Liver (tissue), 9 donors: Measurements from ENCODE around the gene ST6GALNAC2. TPM values are rescaled to one million over a fixed set of nuclear protein-coding genes. Genes with fewer than 3 reads are reported as not detected.
A peak's percentile ranks its signal among the peaks of the same experiment; 100 is the strongest.

Experiments used
- DNase-seq: peaks from one replicate; pipeline ENCODE4 v3.0.0-alpha.2; 2017; ENCODE audit warnings: low spot score
- H3K27ac ChIP-seq, 2 donors: one replicate each; pipeline ENCODE4 v1.7.0; 2013; ENCODE audit warnings: inconsistent platforms in 2 of 2, low read length in 2 of 2, control low read depth in 1 of 2, low read depth in 1 of 2, mild to moderate bottlenecking in 1 of 2
- H3K27me3 ChIP-seq, 4 donors: one replicate each; pipeline versions ENCODE4 v1.6.1 to v1.7.0; 2013; ENCODE audit warnings: low read length in 3 of 4, inconsistent platforms in 1 of 4, mild to moderate bottlenecking in 1 of 4, moderate library complexity in 1 of 4; ENCODE audit not compliant: control insufficient read depth in 4 of 4, insufficient read depth in 4 of 4
- H3K36me3 ChIP-seq, 4 donors: one replicate each; pipeline versions ENCODE4 v1.6.1 to v1.7.0; 2013; ENCODE audit warnings: low read length in 3 of 4, mild to moderate bottlenecking in 3 of 4, low read depth in 1 of 4, moderate library complexity in 1 of 4; ENCODE audit not compliant: control insufficient read depth in 4 of 4, insufficient read depth in 3 of 4
- H3K4me1 ChIP-seq, 4 donors: one replicate each; pipeline versions ENCODE4 v1.6.1 to v1.7.0; 2013; ENCODE audit warnings: low read length in 3 of 4, mild to moderate bottlenecking in 3 of 4, moderate library complexity in 1 of 4; ENCODE audit not compliant: control insufficient read depth in 4 of 4, insufficient read depth in 4 of 4
- H3K4me3 ChIP-seq, 3 donors: one replicate each; pipeline versions ENCODE4 v1.6.1 to v1.7.0; 2013; ENCODE audit warnings: low read length in 3 of 3, control low read depth in 1 of 3, low read depth in 1 of 3, mild to moderate bottlenecking in 1 of 3
- H3K9ac ChIP-seq, 2 donors: one replicate each; pipeline ENCODE4 v1.7.0; 2013; ENCODE audit warnings: low read length in 2 of 2, mild to moderate bottlenecking in 2 of 2, moderate library complexity in 2 of 2, control low read depth in 1 of 2, low read depth in 1 of 2
- H3K9me3 ChIP-seq, 4 donors: one replicate each; pipeline versions ENCODE4 v1.6.1 to v1.7.0; 2013; ENCODE audit warnings: low read length in 3 of 4; ENCODE audit not compliant: control insufficient read depth in 4 of 4
- EGR1 ChIP-seq, 2 donors: IDR thresholded peaks; 2 replicates each; pipeline ENCODE4 v1.6.1; 2016 to 2018; ENCODE audit warnings: antibody characterized with exemption in 2 of 2, low read depth in 2 of 2
- FOXA1 ChIP-seq: IDR thresholded peaks from 2 replicates; pipeline ENCODE4 v1.6.1; 2016; ENCODE audit warnings: antibody characterized with exemption
- FOXA2 ChIP-seq: IDR thresholded peaks from 2 replicates; pipeline ENCODE4 v1.6.1; 2016; ENCODE audit warnings: antibody characterized with exemption
- GABPA ChIP-seq, 2 donors: IDR thresholded peaks in 1 of 2; conservative IDR thresholded peaks in 1 of 2; 2 replicates each; pipeline ENCODE4 v1.6.1; 2016; ENCODE audit warnings: antibody characterized with exemption in 2 of 2, mild to moderate bottlenecking in 1 of 2, moderate library complexity in 1 of 2
- HNF4A ChIP-seq, 2 donors: conservative IDR thresholded peaks; 2 replicates each; pipeline ENCODE4 v1.6.1; 2016; ENCODE audit warnings: antibody characterized with exemption in 2 of 2, mild to moderate bottlenecking in 2 of 2
- HNF4G ChIP-seq: IDR thresholded peaks from 2 replicates; pipeline ENCODE4 v1.6.1; 2016; ENCODE audit warnings: antibody characterized with exemption
- JUND ChIP-seq, 2 donors: IDR thresholded peaks; 2 replicates each; pipeline ENCODE4 v1.6.1; 2016; ENCODE audit warnings: antibody characterized with exemption in 2 of 2
- NR2F2 ChIP-seq: IDR thresholded peaks from 2 replicates; pipeline ENCODE4 v1.6.1; 2016; ENCODE audit warnings: antibody characterized with exemption
- RAD21 ChIP-seq, 2 donors: IDR thresholded peaks; 2 replicates each; pipeline ENCODE4 v1.6.1; 2016; ENCODE audit warnings: antibody characterized with exemption in 2 of 2, mild to moderate bottlenecking in 2 of 2
- RXRA ChIP-seq, 2 donors: IDR thresholded peaks; 2 replicates each; pipeline ENCODE4 v1.6.1; 2017 to 2018; ENCODE audit warnings: antibody characterized with exemption in 2 of 2, mild to moderate bottlenecking in 1 of 2
- SP1 ChIP-seq: IDR thresholded peaks from 2 replicates; pipeline ENCODE4 v1.6.1; 2018; ENCODE audit warnings: antibody characterized with exemption, mild to moderate bottlenecking
- TAF1 ChIP-seq: conservative IDR thresholded peaks from 2 replicates; pipeline ENCODE4 v1.6.1; 2016; ENCODE audit warnings: antibody characterized with exemption, mild to moderate bottlenecking
- YY1 ChIP-seq: IDR thresholded peaks from 2 replicates; pipeline ENCODE4 v1.6.1; 2016; ENCODE audit warnings: antibody characterized with exemption, mild to moderate bottlenecking
- WGBS: extraction: QIAGEN DNeasy Blood & Tissue Kit; methylation state at CpG from one replicate; pipeline ENCODE4 v1.1.7; 2013; 5-methylcytosine and 5-hydroxymethylcytosine counted together
- polyA plus RNA-seq, 2 donors: library from polyadenylated mRNA; stranded (reverse) in 1 of 2; unstranded in 1 of 2; fragments of 200-250 nt in 1 of 2; fragments of >200 nt in 1 of 2; fragmentation: Nextera tagmentation in 1 of 2; extraction: Ambion mirVana in 1 of 2; gene quantifications; one replicate each; pipeline versions ENCODE4 v1.2.1 to v1.2.3, GENCODE V29; 2013 to 2015
- total RNA-seq, 2 donors: library from RNA; depleted of rRNA; stranded (reverse); fragments of >200 nt; gene quantifications; one replicate each; pipeline ENCODE4 v1.2.3, GENCODE V29; 2014
- TF ChIP-seq, protein P1 (sequence below): fragments of 150-350 bp; IDR thresholded peaks from 2 replicates; pipeline ENCODE4 v1.5.1; 2017; ENCODE audit warnings: improper control_type of control experiment, low read depth, low read length; ENCODE audit not compliant: missing input control
- TF ChIP-seq, protein P2 (sequence below): IDR thresholded peaks from 2 replicates; pipeline ENCODE4 v1.6.1; 2016; ENCODE audit warnings: antibody characterized with exemption
- TF ChIP-seq, protein P3 (sequence below): IDR thresholded peaks from 2 replicates; pipeline ENCODE4 v1.6.1; 2016; ENCODE audit warnings: antibody characterized with exemption
- TF ChIP-seq, protein P4 (sequence below): IDR thresholded peaks from 2 replicates; pipeline ENCODE4 v1.6.1; 2016; ENCODE audit warnings: antibody characterized with exemption, mild to moderate bottlenecking
- TF ChIP-seq, protein P5 (sequence below): IDR thresholded peaks from 2 replicates; pipeline ENCODE4 v1.6.1; 2016; ENCODE audit warnings: antibody characterized with exemption
- donor health status: healthy.
- donor health status: healthy.
- donor health status: healthy.
- donor health status: healthy.
- donor health status: healthy.

Gene ST6GALNAC2
- total and polyA plus RNA-seq, 4 donors: 0.52 to 2.6 (median 1.1) TPM

DNA sequence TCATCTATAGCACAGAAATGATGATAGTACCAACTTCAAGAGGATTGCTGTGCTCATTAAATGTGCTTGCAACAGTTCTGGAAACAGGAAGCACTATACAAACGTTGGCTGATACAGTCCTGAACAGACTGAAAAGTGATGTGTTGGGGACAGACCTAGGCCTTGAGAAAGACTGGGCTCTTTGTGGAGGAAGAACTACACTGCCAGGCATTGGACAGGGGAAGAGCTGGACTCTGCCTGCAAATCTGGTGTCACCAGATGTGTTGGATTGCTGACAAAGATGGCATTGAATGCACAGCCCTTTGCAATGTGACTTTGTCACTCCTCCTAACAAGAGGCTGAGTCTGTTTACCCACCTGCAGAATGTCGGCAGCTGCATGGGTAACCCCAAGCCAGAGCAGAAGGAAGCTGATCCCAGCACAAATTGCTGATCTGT, 12.4 kb upstream of the ST6GALNAC2 start:
- DNase-seq: no peak
- Histone ChIP-seq H3K4me3 (no peak overlapping the region), H3K4me1 (peaks cover 7 to 16% (median 8%) of the 10 kb centered on the region in 4 donors), H3K27ac (no peak overlapping the region), H3K9ac (no peak overlapping the region), H3K36me3 (no peaks in the 10 kb centered on the region), H3K9me3 (no peaks in the 10 kb centered on the region), H3K27me3 (no peaks in the 10 kb centered on the region)
- 25% methylated on average over 2 of the region's 2 CpGs for WGBS
- TF ChIP-seq FOXA1: no peak
- TF ChIP-seq, protein P1, sequence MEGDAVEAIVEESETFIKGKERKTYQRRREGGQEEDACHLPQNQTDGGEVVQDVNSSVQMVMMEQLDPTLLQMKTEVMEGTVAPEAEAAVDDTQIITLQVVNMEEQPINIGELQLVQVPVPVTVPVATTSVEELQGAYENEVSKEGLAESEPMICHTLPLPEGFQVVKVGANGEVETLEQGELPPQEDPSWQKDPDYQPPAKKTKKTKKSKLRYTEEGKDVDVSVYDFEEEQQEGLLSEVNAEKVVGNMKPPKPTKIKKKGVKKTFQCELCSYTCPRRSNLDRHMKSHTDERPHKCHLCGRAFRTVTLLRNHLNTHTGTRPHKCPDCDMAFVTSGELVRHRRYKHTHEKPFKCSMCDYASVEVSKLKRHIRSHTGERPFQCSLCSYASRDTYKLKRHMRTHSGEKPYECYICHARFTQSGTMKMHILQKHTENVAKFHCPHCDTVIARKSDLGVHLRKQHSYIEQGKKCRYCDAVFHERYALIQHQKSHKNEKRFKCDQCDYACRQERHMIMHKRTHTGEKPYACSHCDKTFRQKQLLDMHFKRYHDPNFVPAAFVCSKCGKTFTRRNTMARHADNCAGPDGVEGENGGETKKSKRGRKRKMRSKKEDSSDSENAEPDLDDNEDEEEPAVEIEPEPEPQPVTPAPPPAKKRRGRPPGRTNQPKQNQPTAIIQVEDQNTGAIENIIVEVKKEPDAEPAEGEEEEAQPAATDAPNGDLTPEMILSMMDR: no peak
- TF ChIP-seq, protein P2, sequence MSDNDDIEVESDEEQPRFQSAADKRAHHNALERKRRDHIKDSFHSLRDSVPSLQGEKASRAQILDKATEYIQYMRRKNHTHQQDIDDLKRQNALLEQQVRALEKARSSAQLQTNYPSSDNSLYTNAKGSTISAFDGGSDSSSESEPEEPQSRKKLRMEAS: no peak
- TF ChIP-seq, protein P3, sequence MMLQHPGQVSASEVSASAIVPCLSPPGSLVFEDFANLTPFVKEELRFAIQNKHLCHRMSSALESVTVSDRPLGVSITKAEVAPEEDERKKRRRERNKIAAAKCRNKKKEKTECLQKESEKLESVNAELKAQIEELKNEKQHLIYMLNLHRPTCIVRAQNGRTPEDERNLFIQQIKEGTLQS: no peak
- TF ChIP-seq YY1: no peak
- no peak for TF ChIP-seq TAF1
- no peak for TF ChIP-seq FOXA2

DNA sequence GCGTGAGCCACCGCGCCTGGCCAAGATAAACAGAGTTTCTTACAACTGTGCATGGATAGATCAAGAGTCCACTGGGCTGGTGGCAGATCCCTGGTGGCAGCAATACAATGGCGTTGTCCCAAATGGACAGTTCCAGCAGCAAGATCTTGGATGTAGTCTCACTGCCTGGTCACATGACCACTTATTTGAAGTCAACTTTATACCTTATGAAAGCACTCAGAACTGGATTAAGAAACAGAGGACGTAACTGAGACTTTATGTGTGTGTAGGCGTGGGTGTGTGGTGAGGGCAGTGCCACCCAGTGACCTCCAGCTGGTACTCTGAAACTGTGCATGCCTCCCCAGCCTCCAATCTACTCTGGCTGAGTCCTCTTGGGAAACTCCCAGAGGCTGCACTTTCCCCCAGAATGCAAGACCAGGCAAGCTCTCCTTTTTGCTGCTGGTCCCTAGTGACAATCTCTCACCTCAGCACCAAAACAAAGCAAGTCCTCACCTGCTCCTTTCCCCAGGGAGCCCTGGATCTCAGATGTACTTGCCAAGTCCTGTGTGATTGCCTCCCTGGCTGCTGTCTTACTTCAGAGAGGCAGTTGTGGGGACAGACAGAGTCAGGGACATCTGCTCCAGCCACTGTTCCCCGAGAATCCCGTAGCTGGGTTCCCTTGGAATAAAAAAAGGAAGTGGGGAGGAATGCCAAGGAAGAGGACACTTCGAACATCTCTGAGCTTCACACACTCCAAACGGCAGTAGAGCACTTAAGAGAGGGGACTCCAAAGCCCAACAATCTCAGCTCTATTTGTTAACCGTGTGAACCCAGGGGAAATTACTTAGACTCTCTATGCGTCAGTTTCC, 11.7 kb upstream of the ST6GALNAC2 start:
- TF ChIP-seq RAD21 (IDR thresholded peaks at IDR 0.05) (no peak), FOXA1 (no peak), EGR1 (IDR thresholded peaks at IDR 0.05; ENCODE audit: low read depth in 2 of 2) (peak; percentile 83 to 94), NR2F2 (no peak), SP1 (peak; percentile 78), HNF4A (conservative IDR thresholded peaks at IDR 0.05) (peak; percentile 79 to 82), JUND (IDR thresholded peaks at IDR 0.05) (peak; percentile 41 to 65), TAF1 (no peak), YY1 (peak; percentile 48), GABPA (IDR thresholded peaks at IDR 0.05 in 1 of 2, conservative IDR thresholded peaks at IDR 0.05 in 1 of 2) (no peak), HNF4G (peak; percentile 75), RXRA (IDR thresholded peaks at IDR 0.05) (peak; percentile 80 to 91), FOXA2 (peak; percentile 37)
- TF ChIP-seq, protein P2: peak; percentile 47
- TF ChIP-seq, protein P4, sequence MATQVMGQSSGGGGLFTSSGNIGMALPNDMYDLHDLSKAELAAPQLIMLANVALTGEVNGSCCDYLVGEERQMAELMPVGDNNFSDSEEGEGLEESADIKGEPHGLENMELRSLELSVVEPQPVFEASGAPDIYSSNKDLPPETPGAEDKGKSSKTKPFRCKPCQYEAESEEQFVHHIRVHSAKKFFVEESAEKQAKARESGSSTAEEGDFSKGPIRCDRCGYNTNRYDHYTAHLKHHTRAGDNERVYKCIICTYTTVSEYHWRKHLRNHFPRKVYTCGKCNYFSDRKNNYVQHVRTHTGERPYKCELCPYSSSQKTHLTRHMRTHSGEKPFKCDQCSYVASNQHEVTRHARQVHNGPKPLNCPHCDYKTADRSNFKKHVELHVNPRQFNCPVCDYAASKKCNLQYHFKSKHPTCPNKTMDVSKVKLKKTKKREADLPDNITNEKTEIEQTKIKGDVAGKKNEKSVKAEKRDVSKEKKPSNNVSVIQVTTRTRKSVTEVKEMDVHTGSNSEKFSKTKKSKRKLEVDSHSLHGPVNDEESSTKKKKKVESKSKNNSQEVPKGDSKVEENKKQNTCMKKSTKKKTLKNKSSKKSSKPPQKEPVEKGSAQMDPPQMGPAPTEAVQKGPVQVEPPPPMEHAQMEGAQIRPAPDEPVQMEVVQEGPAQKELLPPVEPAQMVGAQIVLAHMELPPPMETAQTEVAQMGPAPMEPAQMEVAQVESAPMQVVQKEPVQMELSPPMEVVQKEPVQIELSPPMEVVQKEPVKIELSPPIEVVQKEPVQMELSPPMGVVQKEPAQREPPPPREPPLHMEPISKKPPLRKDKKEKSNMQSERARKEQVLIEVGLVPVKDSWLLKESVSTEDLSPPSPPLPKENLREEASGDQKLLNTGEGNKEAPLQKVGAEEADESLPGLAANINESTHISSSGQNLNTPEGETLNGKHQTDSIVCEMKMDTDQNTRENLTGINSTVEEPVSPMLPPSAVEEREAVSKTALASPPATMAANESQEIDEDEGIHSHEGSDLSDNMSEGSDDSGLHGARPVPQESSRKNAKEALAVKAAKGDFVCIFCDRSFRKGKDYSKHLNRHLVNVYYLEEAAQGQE: peak; percentile 27
- TF ChIP-seq, protein P3: peak; percentile 38
- TF ChIP-seq, protein P1: no peak
- TF ChIP-seq, protein P5, sequence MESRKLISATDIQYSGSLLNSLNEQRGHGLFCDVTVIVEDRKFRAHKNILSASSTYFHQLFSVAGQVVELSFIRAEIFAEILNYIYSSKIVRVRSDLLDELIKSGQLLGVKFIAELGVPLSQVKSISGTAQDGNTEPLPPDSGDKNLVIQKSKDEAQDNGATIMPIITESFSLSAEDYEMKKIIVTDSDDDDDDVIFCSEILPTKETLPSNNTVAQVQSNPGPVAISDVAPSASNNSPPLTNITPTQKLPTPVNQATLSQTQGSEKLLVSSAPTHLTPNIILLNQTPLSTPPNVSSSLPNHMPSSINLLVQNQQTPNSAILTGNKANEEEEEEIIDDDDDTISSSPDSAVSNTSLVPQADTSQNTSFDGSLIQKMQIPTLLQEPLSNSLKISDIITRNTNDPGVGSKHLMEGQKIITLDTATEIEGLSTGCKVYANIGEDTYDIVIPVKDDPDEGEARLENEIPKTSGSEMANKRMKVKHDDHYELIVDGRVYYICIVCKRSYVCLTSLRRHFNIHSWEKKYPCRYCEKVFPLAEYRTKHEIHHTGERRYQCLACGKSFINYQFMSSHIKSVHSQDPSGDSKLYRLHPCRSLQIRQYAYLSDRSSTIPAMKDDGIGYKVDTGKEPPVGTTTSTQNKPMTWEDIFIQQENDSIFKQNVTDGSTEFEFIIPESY: peak; percentile 60
- peak overlapping the region; percentile 16 to 18 for H3K27ac ChIP-seq
- H3K9ac ChIP-seq: no peak overlapping the region
- no peaks in the 10 kb centered on the region for H3K36me3 ChIP-seq
- DNase-seq: no peak
- no peaks in the 10 kb centered on the region for H3K9me3 ChIP-seq
- H3K27me3 ChIP-seq: no peaks in the 10 kb centered on the region
- 47% methylated on average over 12 of the region's 12 CpGs for WGBS
- H3K4me3 ChIP-seq: no peak overlapping the region
- peaks cover 7 to 13% (median 8%) of the 10 kb centered on the region in 4 donors for H3K4me1 ChIP-seq
